AG09319 (cell line): ENCODE measurements around the gene RIMS3.

Source experiments
- DNase-seq: peaks from one replicate; pipeline ENCODE4 v3.0.0-alpha.2; 2010; ENCODE audit warnings: low read depth; ENCODE audit errors: extremely low read depth
- TF ChIP-seq, protein P1 (sequence below): IDR thresholded peaks from 2 replicates; pipeline ENCODE4 v1.5.1; 2011; ENCODE audit warnings: low read depth, mild to moderate bottlenecking, inconsistent platforms, low read length, moderate library complexity

RIMS3 gene

DNA sequence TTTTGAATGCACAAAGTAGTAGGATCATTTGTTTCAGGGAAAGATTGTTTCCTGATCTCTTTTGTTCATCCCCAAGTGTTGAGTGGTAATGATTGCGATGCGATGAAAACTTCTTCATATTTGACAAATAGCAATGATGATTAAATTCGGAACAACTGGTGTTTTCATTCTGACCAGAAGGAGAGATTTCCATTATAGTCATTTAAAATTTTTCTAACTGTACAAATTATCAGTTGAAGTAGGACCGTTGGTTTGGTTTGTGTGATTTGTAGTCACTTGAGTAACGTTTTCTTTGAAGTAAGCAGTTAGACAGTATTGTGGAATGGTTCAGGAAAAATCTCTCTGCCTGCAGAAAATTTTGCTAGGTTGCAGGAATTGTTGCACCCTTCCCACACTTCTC is 32.0 kb upstream of the RIMS3 start:
- TF ChIP-seq, protein P1, sequence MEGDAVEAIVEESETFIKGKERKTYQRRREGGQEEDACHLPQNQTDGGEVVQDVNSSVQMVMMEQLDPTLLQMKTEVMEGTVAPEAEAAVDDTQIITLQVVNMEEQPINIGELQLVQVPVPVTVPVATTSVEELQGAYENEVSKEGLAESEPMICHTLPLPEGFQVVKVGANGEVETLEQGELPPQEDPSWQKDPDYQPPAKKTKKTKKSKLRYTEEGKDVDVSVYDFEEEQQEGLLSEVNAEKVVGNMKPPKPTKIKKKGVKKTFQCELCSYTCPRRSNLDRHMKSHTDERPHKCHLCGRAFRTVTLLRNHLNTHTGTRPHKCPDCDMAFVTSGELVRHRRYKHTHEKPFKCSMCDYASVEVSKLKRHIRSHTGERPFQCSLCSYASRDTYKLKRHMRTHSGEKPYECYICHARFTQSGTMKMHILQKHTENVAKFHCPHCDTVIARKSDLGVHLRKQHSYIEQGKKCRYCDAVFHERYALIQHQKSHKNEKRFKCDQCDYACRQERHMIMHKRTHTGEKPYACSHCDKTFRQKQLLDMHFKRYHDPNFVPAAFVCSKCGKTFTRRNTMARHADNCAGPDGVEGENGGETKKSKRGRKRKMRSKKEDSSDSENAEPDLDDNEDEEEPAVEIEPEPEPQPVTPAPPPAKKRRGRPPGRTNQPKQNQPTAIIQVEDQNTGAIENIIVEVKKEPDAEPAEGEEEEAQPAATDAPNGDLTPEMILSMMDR: no peak

GRCh38 chr1:40696294-40696693 is 30.8 kb upstream of the RIMS3 start:
- DNase-seq: no peak
- TF ChIP-seq, protein P1: no peak

More for the DNA sequence above, 32.0 kb upstream of the RIMS3 start:
- no peak for DNase-seq

DNA sequence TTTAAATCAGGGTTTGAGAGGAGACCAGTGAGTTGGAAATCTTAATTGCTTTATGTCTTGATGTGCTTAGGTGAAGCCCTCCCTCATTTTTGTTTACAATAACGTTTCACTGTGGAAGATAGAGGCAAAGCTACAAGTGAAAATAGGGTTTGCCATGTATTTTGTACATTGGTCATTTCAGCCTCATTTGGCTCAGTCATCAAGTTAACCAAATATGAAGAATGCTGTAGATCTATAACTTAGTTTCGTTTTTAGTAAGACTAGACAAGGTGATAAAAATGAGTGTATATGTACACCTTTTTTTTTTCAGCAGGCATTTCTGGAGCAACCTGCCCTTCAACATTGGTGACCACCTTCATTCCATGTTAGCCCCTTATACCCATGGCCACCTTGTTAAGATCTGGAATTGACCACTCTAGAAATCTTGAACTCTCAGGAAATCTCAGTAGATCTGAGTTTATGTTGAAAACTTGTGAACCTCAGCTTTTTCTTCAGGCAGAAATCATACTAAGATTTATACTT is 28.9 kb upstream of the RIMS3 start:
- TF ChIP-seq, protein P1: no peak
- no peak for DNase-seq

DNA sequence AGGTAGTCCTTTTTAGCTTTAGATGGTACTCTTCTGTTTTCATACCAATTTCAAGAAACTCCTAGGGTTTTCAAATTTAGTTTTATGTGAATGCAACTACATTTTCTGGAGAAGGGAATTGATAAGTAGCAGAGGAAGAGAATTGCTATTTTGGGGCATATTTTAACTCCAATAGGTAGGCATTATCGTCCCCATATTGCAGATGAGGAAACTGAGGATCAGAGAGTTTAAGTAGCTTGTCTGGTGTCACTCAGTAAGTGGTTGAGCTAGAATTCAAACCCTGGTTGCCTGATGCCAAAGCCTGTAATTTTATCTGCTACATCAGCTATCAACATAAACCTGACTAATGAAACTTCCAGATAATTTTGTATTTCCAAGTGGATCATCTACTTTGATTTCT is 27.9 kb upstream of the RIMS3 start:
- TF ChIP-seq, protein P1: no peak
- no peak for DNase-seq

DNA sequence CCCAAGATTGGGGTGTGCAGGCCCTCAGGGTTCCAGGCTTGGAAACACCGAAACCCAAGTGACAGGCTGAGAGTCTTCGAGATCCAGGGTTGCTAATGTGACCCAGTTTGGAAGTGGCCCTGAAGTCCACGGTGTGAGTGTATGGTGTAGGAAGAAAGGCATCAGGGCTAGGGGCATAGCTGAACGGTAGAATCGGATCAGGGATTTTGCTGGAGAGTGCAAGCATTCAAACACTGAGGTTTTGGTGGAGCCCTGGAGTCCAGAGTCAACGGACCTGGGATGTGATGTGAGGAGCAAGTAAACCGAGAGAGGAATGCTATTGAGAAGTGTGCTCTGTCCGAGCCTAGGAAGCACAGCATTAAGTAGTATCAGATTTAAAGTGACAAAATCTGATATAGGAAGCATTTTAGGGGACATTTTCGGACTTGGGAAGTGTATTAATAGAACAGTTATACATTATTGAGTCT is 27.0 kb upstream of the RIMS3 start:
- no peak for DNase-seq
- TF ChIP-seq, protein P1: no peak

DNA sequence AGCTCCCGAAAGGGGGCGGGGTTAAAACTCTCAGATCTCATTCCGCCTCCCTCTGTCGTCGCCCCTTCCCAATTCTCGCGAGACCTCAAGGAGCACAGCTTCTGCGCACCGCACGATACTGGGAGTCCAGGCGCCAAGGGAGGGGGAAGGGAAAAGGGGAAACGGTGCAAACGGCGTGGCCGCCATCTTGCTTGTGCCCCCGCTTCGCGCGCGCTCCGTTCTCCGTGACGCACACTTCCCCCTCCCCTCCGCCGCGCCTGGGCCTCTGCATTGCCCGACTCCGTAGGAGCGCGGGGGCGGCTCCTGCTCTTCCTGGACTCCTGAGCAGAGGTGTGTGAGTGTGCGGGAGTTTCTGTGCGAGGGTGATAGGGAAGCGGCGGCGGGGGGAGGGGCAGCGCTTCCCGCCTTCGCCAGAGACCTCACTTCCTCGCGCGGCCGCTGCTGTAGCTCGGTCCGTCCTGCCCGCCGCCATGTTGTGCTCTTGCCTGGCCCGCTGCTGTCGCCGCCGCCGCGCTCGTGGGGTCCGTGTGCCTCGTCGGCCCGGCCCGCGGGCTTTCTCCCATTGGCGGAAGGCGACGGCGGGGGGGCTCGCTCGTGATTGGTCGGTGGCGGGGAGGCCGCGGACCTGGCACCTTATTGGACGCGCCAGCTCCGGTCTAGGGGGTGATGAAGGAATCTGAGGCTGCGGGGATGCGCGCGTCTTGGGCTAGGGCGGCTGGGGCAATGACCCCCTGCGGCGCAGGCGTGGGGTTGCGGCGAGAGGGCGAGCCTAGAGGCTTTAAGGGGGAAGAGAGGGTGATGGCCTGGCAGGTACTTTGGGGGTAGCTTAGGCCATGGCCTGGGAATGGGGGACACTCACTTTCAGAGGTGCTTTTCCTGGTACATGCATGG is 26.3 kb upstream of the RIMS3 start, which contains the start of gene NFYC:
Gene NFYC (plus strand): TSS at position 167 of the 891 bp plus-strand sequence. CDS start 47,140 bp downstream, outside the sequence.
- TF ChIP-seq, protein P1: no peak
- DNase-seq: peak; percentile 94
